Activated T-cell treated with anti-CD3 and anti-CD28 coated beads, Interleukin-2, amount 50 U/mL, for 4 hours (primary cell): ENCODE results near the gene CD248. TPM values are rescaled to one million over a fixed set of nuclear protein-coding genes. Genes with fewer than 3 reads are reported as not detected.
"Not testable (repeated sequence)": the region's sequence is repeated elsewhere in the genome, so short reads cannot be mapped to it uniquely, and the experiment has no call there.

Experiments
- ATAC-seq, 2 donors: fragments of 200-7000 bp; cut with Tn5 transposase; one replicate each; pipeline ENCODE4 v1.10.0; 2021
- DNase-seq: peaks from one replicate; pipeline ENCODE4 v3.0.0-alpha.2; 2020
- H3K27me3 Mint-ChIP-seq: one replicate; pipeline ENCODE4 v1.8.0; 2021; ENCODE audit warnings: low read depth, mixed read lengths
- H3K36me3 Mint-ChIP-seq: one replicate; pipeline ENCODE4 v1.8.0; 2022; ENCODE audit warnings: mixed read lengths; ENCODE audit not compliant: insufficient read depth
- H3K4me1 Mint-ChIP-seq: one replicate; pipeline ENCODE4 v1.8.0; 2021; ENCODE audit warnings: low read depth, mixed read lengths
- H3K4me3 Mint-ChIP-seq: one replicate; pipeline ENCODE4 v1.8.0; 2021; ENCODE audit warnings: mild to moderate bottlenecking, moderate library complexity, mixed read lengths
- H3K9me3 Mint-ChIP-seq: one replicate; pipeline ENCODE4 v1.8.0; 2021; ENCODE audit warnings: mixed read lengths
- total RNA-seq, 3 donors: library from RNA; stranded (reverse); gene quantifications; one replicate each; pipeline ENCODE4 v1.2.1, GENCODE V29; 2021

Gene CD248
- total RNA-seq, 3 donors from 2014 or later, result 0.65 to 1.5 (median 0.82) TPM

GRCh38 chr11:66314561-66315497 lies 2.0 kb downstream of the CD248 start:
- Mint-ChIP-seq H3K27me3 (peaks cover 2% of the 10 kb centered on the region), H3K4me3 (no peak overlapping the region), H3K9me3 (no peaks in the 10 kb centered on the region), H3K36me3 (no peaks in the 10 kb centered on the region), H3K4me1 (peaks cover 63% of the 10 kb centered on the region)
- ATAC-seq (no peak), DNase-seq (no peak)

GRCh38 chr11:66314186-66314501 lies 2.7 kb downstream of the CD248 start:
- H3K4me1 Mint-ChIP-seq, result peaks cover 57% of the 10 kb centered on the region
- ATAC-seq (no peak), DNase-seq (no peak)
- peaks cover 2% of the 10 kb centered on the region for H3K27me3 Mint-ChIP-seq
- H3K9me3 Mint-ChIP-seq, result no peaks in the 10 kb centered on the region
- H3K4me3 Mint-ChIP-seq, result peak overlapping the region; percentile 64
- H3K36me3 Mint-ChIP-seq, result no peaks in the 10 kb centered on the region

- H3K27me3 Mint-ChIP-seq, result peaks cover under 1% of the 10 kb centered on the region
- no peaks in the 10 kb centered on the region for H3K9me3 Mint-ChIP-seq
Measured at GRCh38 chr11:66313321-66314185, 3.3 kb downstream of the CD248 start.

GRCh38 chr11:66312549-66313320 lies 4.1 kb downstream of the CD248 start:
- ATAC-seq, result peak; percentile 76 to 81
- DNase-seq, result peak; percentile 98

More at GRCh38 chr11:66313321-66314185, 3.3 kb downstream of the CD248 start:
- no peak for ATAC-seq
- DNase-seq, result no peak
- Mint-ChIP-seq H3K4me3 (peak overlapping the region; percentile 86), H3K4me1 (peaks cover 51% of the 10 kb centered on the region), H3K36me3 (no peaks in the 10 kb centered on the region)

GRCh38 chr11:66311965-66312548 lies 4.8 kb downstream of the CD248 start:
- H3K4me1 Mint-ChIP-seq, result peaks cover 36% of the 10 kb centered on the region

More at GRCh38 chr11:66312549-66313320, 4.1 kb downstream of the CD248 start:
- Mint-ChIP-seq H3K36me3 (no peaks in the 10 kb centered on the region), H3K4me3 (peak overlapping the region; percentile 86), H3K4me1 (peaks cover 43% of the 10 kb centered on the region), H3K27me3 (no peaks in the 10 kb centered on the region), H3K9me3 (no peaks in the 10 kb centered on the region)

GRCh38 chr11:66311470-66311964 lies 5.3 kb downstream of the CD248 start:
- H3K36me3 Mint-ChIP-seq, result no peaks in the 10 kb centered on the region
- H3K9me3 Mint-ChIP-seq, result no peaks in the 10 kb centered on the region
- peak in 1 of 2 donors; percentile 29 for ATAC-seq
- H3K4me1 Mint-ChIP-seq, result peaks cover 36% of the 10 kb centered on the region
- H3K27me3 Mint-ChIP-seq, result no peaks in the 10 kb centered on the region
- peak overlapping the region; percentile 86 for H3K4me3 Mint-ChIP-seq
- no peak for DNase-seq

More at GRCh38 chr11:66311965-66312548, 4.8 kb downstream of the CD248 start:
- Mint-ChIP-seq H3K27me3 (no peaks in the 10 kb centered on the region), H3K36me3 (no peaks in the 10 kb centered on the region), H3K9me3 (no peaks in the 10 kb centered on the region), H3K4me3 (peak overlapping the region; percentile 86)
- peak; percentile 72 to 74 for ATAC-seq
- peak; percentile 99 for DNase-seq

- not testable (repeated sequence) for H3K9me3 Mint-ChIP-seq, DNase-seq, ATAC-seq, H3K27me3 Mint-ChIP-seq, H3K4me3 Mint-ChIP-seq, H3K36me3 Mint-ChIP-seq
- H3K4me1 Mint-ChIP-seq, result peaks cover 33% of the 10 kb centered on the region
Measured at GRCh38 chr11:66310803-66311440, 5.9 kb downstream of the CD248 start.

- ATAC-seq, result no peak
- Mint-ChIP-seq H3K4me3 (no peak overlapping the region), H3K27me3 (no peaks in the 10 kb centered on the region), H3K4me1 (peaks cover 27% of the 10 kb centered on the region), H3K9me3 (no peaks in the 10 kb centered on the region), H3K36me3 (no peaks in the 10 kb centered on the region)
- no peak for DNase-seq
Measured at GRCh38 chr11:66310324-66310723, 6.5 kb downstream of the CD248 start.

- no peaks in the 10 kb centered on the region for H3K9me3 Mint-ChIP-seq
- H3K36me3 Mint-ChIP-seq, result no peaks in the 10 kb centered on the region
- H3K4me1 Mint-ChIP-seq, result peaks cover 23% of the 10 kb centered on the region
- H3K4me3 Mint-ChIP-seq, result no peak overlapping the region
- H3K27me3 Mint-ChIP-seq, result no peaks in the 10 kb centered on the region
- DNase-seq (no peak), ATAC-seq (no peak)
Measured at GRCh38 chr11:66309475-66309874, 7.4 kb downstream of the CD248 start.

GRCh38 chr11:66302656-66303055 lies 14.2 kb downstream of the CD248 start:
- DNase-seq (no peak), ATAC-seq (no peak)
- H3K9me3 Mint-ChIP-seq, result no peaks in the 10 kb centered on the region
- H3K4me3 Mint-ChIP-seq, result no peak overlapping the region
- H3K36me3 Mint-ChIP-seq, result no peaks in the 10 kb centered on the region
- H3K4me1 Mint-ChIP-seq, result no peaks in the 10 kb centered on the region
- H3K27me3 Mint-ChIP-seq, result no peaks in the 10 kb centered on the region

- ATAC-seq (no peak), DNase-seq (no peak)
- H3K4me3 Mint-ChIP-seq, result no peak overlapping the region
- H3K36me3 Mint-ChIP-seq, result no peaks in the 10 kb centered on the region
- H3K4me1 Mint-ChIP-seq, result no peaks in the 10 kb centered on the region
- H3K27me3 Mint-ChIP-seq, result peaks cover 2% of the 10 kb centered on the region
- H3K9me3 Mint-ChIP-seq, result no peaks in the 10 kb centered on the region
Measured at GRCh38 chr11:66299186-66299585, 17.7 kb downstream of the CD248 start.

- H3K27me3 Mint-ChIP-seq, result peaks cover 12% of the 10 kb centered on the region
- no peaks in the 10 kb centered on the region for H3K36me3 Mint-ChIP-seq
- H3K4me1 Mint-ChIP-seq, result peaks cover under 1% of the 10 kb centered on the region
Measured at GRCh38 chr11:66297610-66298009, 19.2 kb downstream of the CD248 start.

More at GRCh38 chr11:66297610-66298009, 19.2 kb downstream of the CD248 start:
- no peaks in the 10 kb centered on the region for H3K9me3 Mint-ChIP-seq
- DNase-seq (no peak), ATAC-seq (no peak)
- no peak overlapping the region for H3K4me3 Mint-ChIP-seq
